ENCODE data around the gene KCNH8. TPM values are rescaled to one million over a fixed set of nuclear protein-coding genes. Genes with fewer than 3 reads are reported as not detected.
A peak's percentile ranks its signal among the peaks of the same experiment; 100 is the strongest.
"Not testable (repeated sequence)": the region's sequence is repeated elsewhere in the genome, so short reads cannot be mapped to it uniquely, and the experiment has no call there.

Gene KCNH8
- 0.14 TPM for total RNA-seq
- long read RNA-seq, result 0 reads

- no peak for ATAC-seq
- no peak for DNase-seq (ENCODE audit: missing footprints)
- intact Hi-C loops (cut with DNase I), result no loop called here
Measured at GRCh38 chr3:19147905-19148767, at the start of gene KCNH8. KCNH8 (plus strand) TSS chr3:19148510; CDS start chr3:19148720, 210 bp downstream.

- intact Hi-C loops (cut with DNase I), result not testable (repeated sequence)
Measured at GRCh38 chr3:19102654-19103290, 45.5 kb upstream of the KCNH8 start.

GRCh38 chr3:19103510-19103909, 44.8 kb upstream of the KCNH8 start:
- intact Hi-C loops (cut with DNase I), result no loop called here
- ATAC-seq (no peak), DNase-seq (ENCODE audit: missing footprints) (no peak)

More at GRCh38 chr3:19102654-19103290, 45.5 kb upstream of the KCNH8 start:
- DNase-seq (ENCODE audit: missing footprints); ATAC-seq: not testable (repeated sequence)

- intact Hi-C loops (cut with DNase I), result no loop called here
- DNase-seq (ENCODE audit: missing footprints), result no peak
Measured at GRCh38 chr3:19104459-19104858, 43.9 kb upstream of the KCNH8 start.

GRCh38 chr3:19105826-19106225, 42.5 kb upstream of the KCNH8 start:
- ATAC-seq, result no peak
- intact Hi-C loops (cut with DNase I), result no loop called here
- no peak for DNase-seq (ENCODE audit: missing footprints)

More at GRCh38 chr3:19104459-19104858, 43.9 kb upstream of the KCNH8 start:
- ATAC-seq, result no peak

- intact Hi-C loops (cut with DNase I), result no loop called here
- ATAC-seq (no peak), DNase-seq (ENCODE audit: missing footprints) (no peak)
Measured at GRCh38 chr3:19106307-19106706, 42.0 kb upstream of the KCNH8 start.

GRCh38 chr3:19107719-19108118, 40.6 kb upstream of the KCNH8 start:
- intact Hi-C loops (cut with DNase I), result no loop called here
- no peak for ATAC-seq
- no peak for DNase-seq (ENCODE audit: missing footprints)

- DNase-seq (ENCODE audit: missing footprints), result no peak
- ATAC-seq, result no peak
- intact Hi-C loops (cut with DNase I), result no loop called here
Measured at GRCh38 chr3:19110335-19110895, 37.9 kb upstream of the KCNH8 start.

GRCh38 chr3:19114461-19114860, 33.8 kb upstream of the KCNH8 start:
- intact Hi-C loops (cut with DNase I), result no loop called here
- ATAC-seq (no peak), DNase-seq (ENCODE audit: missing footprints) (no peak)

GRCh38 chr3:19116239-19116638, 32.1 kb upstream of the KCNH8 start:
- intact Hi-C loops (cut with DNase I), result no loop called here
- DNase-seq (ENCODE audit: missing footprints), result no peak
- ATAC-seq, result no peak

- intact Hi-C loops (cut with DNase I), result no loop called here
- no peak for ATAC-seq
Measured at GRCh38 chr3:19124752-19125151, 23.6 kb upstream of the KCNH8 start.

GRCh38 chr3:19139863-19140262, 8.4 kb upstream of the KCNH8 start:
- no peak for DNase-seq (ENCODE audit: missing footprints)
- ATAC-seq, result no peak
- intact Hi-C loops (cut with DNase I), result no loop called here

More at GRCh38 chr3:19124752-19125151, 23.6 kb upstream of the KCNH8 start:
- no peak for DNase-seq (ENCODE audit: missing footprints)

GRCh38 chr3:19146685-19147650, 1.3 kb upstream of the KCNH8 start:
- intact Hi-C loops (cut with DNase I), result no loop called here
- ATAC-seq, result peak; percentile 82

GRCh38 chr3:19148768-19149091, 420 bp downstream of the KCNH8 start:
- ATAC-seq (no peak), DNase-seq (ENCODE audit: missing footprints) (no peak)
- intact Hi-C loops (cut with DNase I), result no loop called here

More at GRCh38 chr3:19146685-19147650, 1.3 kb upstream of the KCNH8 start:
- DNase-seq (ENCODE audit: missing footprints), result peak; percentile 79

- no peak for DNase-seq (ENCODE audit: missing footprints)
- ATAC-seq, result no peak
Measured at GRCh38 chr3:19149368-19149767, 1.1 kb downstream of the KCNH8 start.

GRCh38 chr3:19151171-19151570, 2.9 kb downstream of the KCNH8 start:
- DNase-seq (ENCODE audit: missing footprints), result no peak
- no peak for ATAC-seq
- intact Hi-C loops (cut with DNase I), result no loop called here

More at GRCh38 chr3:19149368-19149767, 1.1 kb downstream of the KCNH8 start:
- intact Hi-C loops (cut with DNase I), result no loop called here

- ATAC-seq (no peak), DNase-seq (ENCODE audit: missing footprints) (no peak)
- intact Hi-C loops (cut with DNase I), result no loop called here
Measured at GRCh38 chr3:19154693-19155250, 6.5 kb downstream of the KCNH8 start.

- intact Hi-C loops (cut with DNase I), result no loop called here
- ATAC-seq (no peak), DNase-seq (ENCODE audit: missing footprints) (no peak)
Measured at GRCh38 chr3:19155375-19155774, 7.1 kb downstream of the KCNH8 start.

Measured in Right ventricle myocardium inferior (tissue), 1 donor.